ENCODE results near the gene SNX6. TPM values are rescaled to one million over a fixed set of nuclear protein-coding genes. Genes with fewer than 3 reads are reported as not detected.

SNX6 gene
- 103 and 109 TPM in 2 replicates for polyA plus RNA-seq

GRCh38 chr14:34629657-34630529 is at the start of gene SNX6:
SNX6 (minus strand) TSS chr14:34630148; CDS start chr14:34630116, 32 bp downstream.

GRCh38 chr14:34539407-34540180 is 90.4 kb downstream of the SNX6 start, which contains the start of gene EAPP:
EAPP (minus strand) TSS chr14:34539701; CDS start chr14:34539628, 73 bp downstream.

Other genes starting within 250 kb of the SNX6 start
- 177 and 211 TPM in 2 replicates for gene SPTSSA, start 167.9 kb downstream of the SNX6 start, polyA plus RNA-seq
- gene EAPP, start 90.4 kb downstream of the SNX6 start, polyA plus RNA-seq, result 161 and 198 TPM in 2 replicates
- 213 and 250 TPM in 2 replicates for gene CFL2, start 84.4 kb upstream of the SNX6 start, polyA plus RNA-seq
- gene BAZ1A, start 245.2 kb upstream of the SNX6 start, polyA plus RNA-seq, result 0.31 and 0.73 TPM in 2 replicates

Data from Purkinje cell (primary cell).